CD4-positive, alpha-beta T cell treated with Interleukin-4 for 1 hour (primary cell): Measurements from ENCODE around the gene PLA2G2E.

Source experiments
- DNase-seq, 2 donors: peaks; one replicate each; pipeline ENCODE4 v3.0.0-alpha.2; 2020 to 2022

The PLA2G2E gene

GRCh38 chr1:19926296-19927129 lies 3.1 kb upstream of the PLA2G2E start:
- DNase-seq, result no peak

- DNase-seq, result no peak
Measured at GRCh38 chr1:19925342-19926070, 2.1 kb upstream of the PLA2G2E start.

- DNase-seq, result no peak
Measured at GRCh38 chr1:19923953-19924346, 533 bp upstream of the PLA2G2E start.

GRCh38 chr1:19922015-19922688 lies 1.3 kb downstream of the PLA2G2E start:
- no peak for DNase-seq

- no peak for DNase-seq
Measured at GRCh38 chr1:19921310-19921709, 2.1 kb downstream of the PLA2G2E start.

- no peak for DNase-seq
Measured at GRCh38 chr1:19920132-19920710, 3.2 kb downstream of the PLA2G2E start.

- peak; percentile 77 to 78 for DNase-seq
Measured at GRCh38 chr1:19918057-19918456, 5.4 kb downstream of the PLA2G2E start.

- no peak for DNase-seq
Measured at GRCh38 chr1:19910650-19911049, 12.8 kb downstream of the PLA2G2E start.

- DNase-seq, result no peak
Measured at GRCh38 chr1:19909971-19910370, 13.4 kb downstream of the PLA2G2E start.

- no peak for DNase-seq
Measured at GRCh38 chr1:19909392-19909791, 14.0 kb downstream of the PLA2G2E start.

GRCh38 chr1:19907456-19907855 lies 16.0 kb downstream of the PLA2G2E start:
- DNase-seq, result no peak

- DNase-seq, result no peak
Measured at GRCh38 chr1:19903621-19904020, 19.8 kb downstream of the PLA2G2E start.

GRCh38 chr1:19901653-19902052 lies 21.8 kb downstream of the PLA2G2E start:
- no peak for DNase-seq

- no peak for DNase-seq
Measured at GRCh38 chr1:19894218-19894617, 29.2 kb downstream of the PLA2G2E start.

GRCh38 chr1:19893687-19894086 lies 29.7 kb downstream of the PLA2G2E start:
- no peak for DNase-seq

- DNase-seq, result no peak
Measured at GRCh38 chr1:19892628-19893168, 30.7 kb downstream of the PLA2G2E start.

GRCh38 chr1:19892129-19892528 lies 31.3 kb downstream of the PLA2G2E start:
- no peak for DNase-seq

- no peak for DNase-seq
Measured at GRCh38 chr1:19889656-19890055, 33.8 kb downstream of the PLA2G2E start.

- DNase-seq, result no peak
Measured at GRCh38 chr1:19888112-19888511, 35.3 kb downstream of the PLA2G2E start.

GRCh38 chr1:19885821-19886220 lies 37.6 kb downstream of the PLA2G2E start:
- no peak for DNase-seq

GRCh38 chr1:19884312-19884711 lies 39.1 kb downstream of the PLA2G2E start:
- no peak for DNase-seq

- peak; percentile 98 for DNase-seq
Measured at GRCh38 chr1:19882111-19883071, 41.0 kb downstream of the PLA2G2E start, which contains the start of gene OTUD3. OTUD3 (plus strand) TSS chr1:19882395; CDS start chr1:19882514, 119 bp downstream.
